LoVo (cell line): Measurements from ENCODE around the gene CYP2W1.
A peak's percentile ranks its signal among the peaks of the same experiment; 100 is the strongest.

Experiments used
- DNase-seq: peaks from one replicate; pipeline ENCODE4 v3.0.0-alpha.2; 2016; ENCODE audit warnings: low spot score

CYP2W1 gene

DNA sequence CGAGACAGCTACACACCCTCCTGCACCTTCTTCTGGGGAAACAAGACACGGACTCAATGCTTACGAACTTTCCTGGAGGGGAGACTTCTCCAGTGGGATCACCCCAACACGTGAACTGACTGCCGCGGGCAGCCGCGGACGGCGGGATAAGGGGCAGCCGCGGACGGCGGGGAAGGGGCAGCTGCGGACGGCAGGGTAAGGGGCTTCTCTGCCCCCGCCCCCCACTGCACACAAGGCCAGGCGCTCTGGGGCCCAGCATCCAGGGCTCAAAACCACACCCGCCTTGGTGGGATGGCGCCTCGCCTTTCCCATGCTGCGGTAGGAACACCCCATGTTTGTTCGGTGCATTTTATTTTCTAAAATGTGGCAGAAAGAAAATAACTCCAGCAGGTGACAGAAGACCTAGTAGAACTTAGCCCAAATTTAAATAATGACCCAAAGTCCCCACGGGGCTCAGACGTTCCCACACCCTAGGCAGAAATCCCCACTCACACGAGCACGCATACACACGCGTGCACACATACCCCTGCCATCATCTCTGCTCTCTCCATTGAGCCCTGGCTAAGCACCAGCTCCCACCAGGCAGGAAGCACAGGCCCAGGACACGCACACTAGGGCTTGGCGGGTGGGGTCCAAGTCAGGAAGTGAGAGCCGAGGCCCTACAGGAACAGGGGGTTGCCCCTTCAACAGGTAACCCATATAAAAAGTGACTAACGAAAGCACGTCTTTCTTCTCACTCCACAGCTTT, 34.8 kb downstream of the CYP2W1 start:
- DNase-seq = no peak

DNA sequence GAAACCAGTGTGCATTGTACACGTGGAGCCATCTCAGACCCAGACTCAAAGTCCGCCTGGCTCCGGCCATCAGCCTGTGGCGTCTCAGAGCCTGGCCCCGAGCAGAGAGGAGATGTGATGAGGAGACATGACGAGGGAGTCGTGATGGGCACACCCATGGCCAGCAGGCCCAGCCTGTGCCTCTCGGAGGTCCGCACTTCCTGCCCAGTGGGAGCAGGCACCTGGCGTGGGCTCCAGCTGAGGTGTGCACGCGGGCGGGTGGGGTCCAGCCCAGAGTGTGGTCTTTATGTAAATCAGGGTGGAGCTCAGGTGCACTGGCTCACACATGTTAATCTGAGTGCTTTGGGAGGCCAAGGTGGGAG, 35.3 kb downstream of the CYP2W1 start:
- no peak for DNase-seq

- no peak for DNase-seq
Measured at GRCh38 chr7:1019255-1019785, 36.3 kb downstream of the CYP2W1 start.

DNA sequence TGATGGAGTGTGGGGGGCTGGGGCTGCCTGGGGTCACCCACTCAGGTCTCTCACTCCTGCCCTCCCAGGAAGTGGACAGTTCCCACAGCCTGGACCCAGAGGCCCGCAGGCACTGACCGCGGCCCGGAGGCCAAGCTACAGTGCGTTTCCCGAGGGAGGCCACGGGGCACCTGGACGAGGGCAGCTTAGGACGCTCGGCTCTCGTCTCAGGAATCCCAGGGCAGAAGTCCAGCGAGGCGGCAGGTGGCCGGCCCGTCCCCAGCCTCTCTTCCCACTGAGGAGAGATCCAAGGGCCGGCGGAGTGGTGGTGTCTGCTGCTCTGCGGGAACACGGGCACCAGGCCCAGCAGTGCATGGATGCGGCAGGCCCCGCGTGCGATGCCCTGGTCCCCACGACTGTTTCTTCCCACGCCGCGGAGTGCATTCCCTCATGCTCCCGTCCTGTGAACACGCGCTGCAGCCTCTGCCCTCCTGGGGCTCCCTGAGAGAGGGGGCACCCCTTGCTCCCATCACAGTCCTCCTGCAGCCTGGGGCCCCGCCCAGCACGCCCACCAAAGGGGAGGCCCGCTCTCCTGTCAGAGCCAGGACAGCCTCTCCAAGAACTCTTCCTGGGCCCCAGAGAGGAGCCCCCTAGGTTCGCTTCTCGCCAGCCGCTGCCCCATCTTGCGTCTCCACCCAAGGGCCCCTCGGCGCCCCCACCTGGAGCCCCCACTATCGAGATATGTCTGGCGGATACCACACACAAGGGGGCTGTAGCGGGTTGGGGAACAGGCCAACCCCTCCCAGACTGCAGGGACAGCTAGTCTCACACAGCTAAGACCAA, 37.0 kb downstream of the CYP2W1 start:
- DNase-seq = no peak

DNA sequence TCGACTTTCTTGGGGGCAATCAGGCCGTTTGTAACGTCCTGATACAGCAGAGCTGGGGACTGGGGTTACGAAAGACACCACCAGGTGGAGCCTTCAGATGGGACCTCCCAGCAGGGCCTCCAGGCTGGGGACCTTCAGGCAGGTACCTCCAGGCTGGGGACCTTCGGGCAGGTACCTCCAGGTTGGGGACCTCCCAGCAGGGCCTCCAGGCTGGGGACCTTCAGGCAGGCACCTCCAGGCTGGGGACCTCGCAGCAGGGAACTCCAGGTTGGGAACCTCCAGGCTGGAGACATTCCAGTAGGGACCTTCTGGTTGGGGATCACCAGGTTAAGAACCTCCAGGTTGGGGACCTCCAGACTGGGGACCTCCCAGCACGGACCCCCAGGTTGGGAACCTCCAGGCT, 37.9 kb downstream of the CYP2W1 start:
- DNase-seq = no peak

GRCh38 chr7:1021366-1021765, 38.4 kb downstream of the CYP2W1 start:
- DNase-seq = no peak

DNA sequence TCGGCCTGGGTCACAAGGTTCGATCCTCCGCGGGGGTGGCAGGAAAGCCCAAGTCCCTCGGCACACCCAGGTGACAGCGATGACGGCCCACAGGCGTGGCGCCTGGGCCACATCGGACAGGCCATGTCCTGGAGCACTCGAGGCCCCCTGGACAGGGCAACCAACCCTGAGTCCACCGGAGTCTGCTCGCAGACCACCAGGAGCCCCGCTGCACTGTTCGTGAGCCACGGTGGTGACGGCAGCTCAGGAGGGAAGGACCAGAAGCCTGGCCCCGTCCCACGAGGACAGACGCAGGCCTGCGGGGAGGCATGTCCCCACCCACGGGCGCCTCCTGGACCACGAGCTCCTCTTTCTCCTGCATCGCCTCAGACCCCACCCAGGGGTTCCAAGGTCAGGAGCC, 39.0 kb downstream of the CYP2W1 start:
- no peak for DNase-seq

DNA sequence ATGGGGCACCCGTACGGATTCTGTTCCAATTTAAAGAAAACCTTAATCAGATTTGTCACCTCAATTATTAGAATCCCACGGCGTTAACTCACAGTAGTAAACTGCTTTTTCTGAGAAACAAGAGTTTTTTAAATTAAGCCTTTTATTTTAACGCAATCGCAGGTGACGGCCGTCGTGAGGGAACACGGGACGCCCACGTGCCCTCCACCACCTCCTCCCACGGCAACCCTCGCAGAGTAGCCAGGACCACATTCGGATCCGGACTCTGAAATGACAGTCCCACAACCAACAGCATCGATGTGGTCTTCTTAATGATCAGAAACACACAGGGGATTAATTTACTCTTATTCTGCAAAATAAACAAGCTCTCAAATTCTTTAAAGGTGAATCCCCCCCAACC, 39.4 kb downstream of the CYP2W1 start:
- DNase-seq = no peak

GRCh38 chr7:1022801-1023465, 40.0 kb downstream of the CYP2W1 start:
- DNase-seq = no peak

DNA sequence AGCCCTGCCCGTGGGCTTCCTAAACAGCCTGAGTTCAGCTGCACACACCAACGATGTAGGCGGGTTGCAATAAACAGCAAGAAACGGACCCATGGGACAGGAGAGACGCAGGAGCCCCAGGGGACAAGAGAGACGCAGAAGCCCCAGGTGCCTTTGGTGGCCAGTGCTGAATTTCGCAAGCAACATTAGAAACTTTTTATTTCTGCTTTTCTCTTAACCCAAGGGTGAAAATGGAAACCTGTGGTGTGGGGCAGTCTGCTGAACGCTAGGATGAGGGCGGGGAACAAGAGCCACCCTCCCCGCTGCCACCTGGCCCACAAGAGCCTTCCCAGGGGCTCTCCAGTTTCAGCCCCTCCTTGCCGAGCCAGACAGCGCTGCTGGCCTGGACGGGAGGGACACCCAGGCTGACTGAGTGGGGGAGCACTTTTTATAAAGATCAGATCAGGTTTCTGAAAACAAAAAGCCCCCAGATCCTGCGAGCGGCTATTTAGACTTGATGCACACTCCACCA, 41.4 kb downstream of the CYP2W1 start:
- no peak for DNase-seq

DNA sequence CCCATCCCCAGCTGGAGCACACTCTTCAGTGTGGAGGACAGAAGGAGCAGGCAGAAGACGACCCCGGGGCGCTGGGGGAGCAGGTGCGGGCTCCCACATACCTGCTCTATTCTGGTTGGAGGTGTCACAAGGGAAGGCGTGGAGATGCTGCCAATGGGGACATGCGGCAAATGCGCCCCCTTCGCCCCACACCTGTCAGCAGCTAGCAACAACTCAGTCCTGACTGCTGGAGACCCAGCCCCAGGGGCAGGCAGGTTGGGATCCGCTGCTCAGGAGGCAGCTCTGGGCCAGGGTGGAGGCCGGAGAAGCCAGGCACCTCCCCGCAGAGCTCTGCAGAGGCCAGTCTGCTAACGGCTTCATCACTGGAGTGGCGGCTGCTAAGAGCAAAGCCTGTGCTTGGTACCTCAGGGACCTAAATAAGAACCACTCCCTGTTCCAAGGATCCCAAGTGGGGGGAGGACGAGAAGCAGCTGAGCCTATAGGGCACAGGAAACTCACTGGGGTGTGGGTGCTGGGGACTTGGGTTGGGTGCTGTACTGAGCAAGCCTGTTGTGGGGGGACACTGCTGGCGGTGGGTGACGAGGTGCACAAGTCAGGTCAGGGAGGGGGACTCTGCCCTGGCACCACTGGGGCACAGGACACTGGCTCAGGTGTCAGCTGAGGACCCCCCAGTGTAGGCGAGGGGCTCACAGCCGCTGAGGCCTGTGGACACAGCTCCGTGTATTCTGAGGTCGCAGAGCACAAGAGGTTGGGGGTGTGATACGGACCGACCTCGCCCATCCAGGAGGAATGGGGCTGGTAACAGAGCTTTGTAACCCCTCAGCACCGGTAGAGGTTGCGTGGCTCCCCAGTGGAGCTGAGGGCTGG, 42.1 kb downstream of the CYP2W1 start:
- DNase-seq = no peak

GRCh38 chr7:1025743-1026581, 43.0 kb downstream of the CYP2W1 start:
- no peak for DNase-seq

DNA sequence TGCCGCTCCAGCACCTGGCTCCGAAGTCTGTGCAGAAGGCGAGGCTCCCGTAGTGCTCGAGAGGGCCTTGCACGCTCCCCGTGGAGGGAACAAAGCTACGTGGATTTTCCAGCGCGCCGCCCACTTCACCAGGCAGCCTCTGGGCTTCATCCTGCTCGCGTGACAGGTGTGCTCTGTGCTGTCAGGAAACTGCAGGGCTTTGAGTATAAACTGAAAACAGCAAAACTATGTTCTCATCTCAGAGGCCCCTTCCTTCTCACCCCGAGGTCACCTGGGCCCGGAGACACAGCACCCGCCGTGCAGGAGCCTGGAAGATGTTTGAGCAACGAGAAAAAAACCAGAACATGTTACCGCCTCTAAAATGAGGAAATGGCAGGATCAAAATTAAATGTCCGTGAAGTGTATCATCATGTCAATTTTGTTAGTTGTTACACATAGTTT, 43.8 kb downstream of the CYP2W1 start:
- DNase-seq = no peak

- no peak for DNase-seq
Measured at GRCh38 chr7:1027242-1028043, 44.5 kb downstream of the CYP2W1 start.

DNA sequence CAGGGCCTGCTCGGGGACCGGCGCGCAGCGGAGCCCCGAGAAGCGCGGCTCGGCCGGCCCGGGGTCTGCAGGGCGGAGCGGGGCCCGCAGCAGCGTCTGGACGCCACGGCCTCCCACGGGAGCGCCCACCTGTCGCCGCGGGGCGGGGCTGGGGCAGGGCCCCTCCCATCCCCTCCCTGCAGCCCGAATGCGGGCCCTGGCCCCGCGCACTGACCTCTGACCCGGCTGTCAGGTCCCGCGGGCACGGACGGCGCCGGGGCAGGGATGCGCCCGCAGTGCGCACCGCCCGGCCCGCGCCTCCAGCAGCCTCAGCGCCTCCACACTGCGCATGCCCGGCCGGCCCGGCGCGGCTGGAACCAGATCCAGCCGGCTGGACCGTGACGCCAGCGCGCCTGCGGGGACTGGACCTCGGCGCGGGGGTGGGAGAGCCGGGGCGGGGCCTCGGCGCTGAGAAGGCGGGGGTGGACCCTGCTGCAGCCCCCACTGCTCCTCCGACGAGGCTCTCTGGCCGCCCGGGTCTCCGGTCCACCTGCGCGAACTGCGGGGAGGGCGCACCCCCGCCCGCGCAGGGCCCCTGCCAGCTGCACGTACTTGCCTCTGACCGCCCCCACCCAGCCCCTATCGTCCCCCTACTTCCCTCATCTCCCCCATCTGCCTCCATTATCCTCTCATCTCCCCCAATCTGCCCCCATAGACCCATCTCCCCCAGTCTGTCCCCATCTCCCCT, 45.2 kb downstream of the CYP2W1 start:
- peak; percentile 94 for DNase-seq

DNA sequence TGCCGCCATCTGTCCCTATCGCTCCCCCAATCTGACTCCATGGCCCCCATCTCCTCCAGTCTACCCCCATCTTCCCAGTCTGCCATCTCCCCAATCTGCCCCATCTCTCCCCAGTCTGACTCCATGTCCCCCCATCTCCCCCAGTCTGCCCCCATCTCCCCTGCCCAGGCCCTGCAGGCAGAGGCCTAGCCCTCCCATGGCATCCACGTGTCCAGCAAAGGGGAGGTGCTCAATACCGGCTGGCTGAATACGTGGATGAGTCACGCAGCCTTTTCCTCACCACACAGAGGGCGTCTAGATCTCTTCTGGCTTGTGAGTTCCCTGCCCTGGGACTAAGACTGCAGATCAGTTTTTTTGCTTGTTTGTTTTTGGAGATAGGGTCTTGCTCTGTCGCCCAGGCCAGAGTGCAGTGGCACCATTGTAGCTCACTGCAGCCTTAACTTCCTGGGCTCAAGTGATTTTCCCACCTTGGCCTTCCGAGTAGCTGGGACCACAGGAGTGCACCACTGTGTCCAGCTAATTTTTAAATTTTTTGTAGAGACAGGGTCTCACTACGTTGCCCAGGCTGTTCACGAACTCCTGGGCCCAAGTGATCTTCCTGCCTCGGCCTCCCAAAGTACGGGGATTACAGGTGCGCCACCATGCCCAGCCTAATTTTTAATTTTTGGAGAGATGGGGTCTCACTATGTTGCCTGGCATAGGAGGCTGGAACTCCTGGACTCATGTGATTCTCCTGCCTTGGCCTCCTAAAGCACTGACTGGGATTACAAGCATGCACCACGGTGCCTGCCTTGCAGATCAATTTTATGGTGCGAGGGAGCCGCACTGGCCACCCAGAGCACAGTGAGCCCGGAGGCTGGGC, 46.0 kb downstream of the CYP2W1 start:
- peak; percentile 93 for DNase-seq

DNA sequence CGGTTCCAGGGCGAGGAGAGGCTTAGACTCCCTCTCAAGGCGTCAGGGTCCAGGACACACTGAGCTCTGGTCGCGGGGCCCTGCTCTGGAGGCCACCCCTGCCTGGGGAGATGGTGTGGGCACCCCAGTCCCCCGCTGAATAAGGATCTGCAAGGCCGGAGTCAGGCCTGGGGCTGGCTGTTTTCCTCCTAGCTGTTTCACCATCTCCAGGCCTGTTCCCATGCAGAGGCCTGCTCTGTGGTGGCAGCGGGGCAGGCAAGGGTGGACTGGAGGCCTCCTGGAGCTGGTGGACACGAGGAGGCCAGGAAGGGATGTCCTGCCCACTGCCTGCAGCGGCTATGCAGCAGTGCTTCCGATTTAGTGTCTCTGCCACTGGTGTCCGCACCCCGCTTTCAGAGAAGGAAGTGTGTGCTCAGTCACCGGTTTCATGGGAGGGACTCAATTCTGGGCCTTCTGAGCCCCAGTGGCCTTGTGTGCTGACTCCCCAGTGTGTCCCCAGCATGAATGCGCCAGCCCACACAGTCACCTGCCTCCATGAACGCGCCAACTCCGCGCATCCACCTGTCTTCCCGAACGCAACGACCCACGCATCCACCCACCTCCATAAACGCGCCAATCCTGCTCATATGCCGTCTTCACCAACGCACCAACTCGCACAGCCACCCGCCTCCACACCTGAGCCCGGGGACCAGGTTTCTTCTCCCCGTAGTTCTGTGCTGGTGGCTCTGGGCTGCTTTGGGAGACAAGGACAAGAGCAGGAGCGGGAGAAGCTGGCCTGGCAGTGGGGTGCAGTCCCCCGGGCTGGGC, 46.9 kb downstream of the CYP2W1 start:
- DNase-seq = no peak
